Prostate gland (tissue), 2 donors: ENCODE data around the gene DDRGK1.

Experiments
- POLR2A ChIP-seq: fragments of 450-650 bp; IDR thresholded peaks from one replicate; pipeline ENCODE4 v1.6.1; 2016; ENCODE audit warnings: antibody characterized with exemption, mild to moderate bottlenecking
- POLR2AphosphoS5 ChIP-seq: sonication (generic); formaldehyde crosslinking; IDR thresholded peaks from one replicate; pipeline ENCODE4 v1.6.1; 2017; ENCODE audit warnings: antibody characterized with exemption
- TF ChIP-seq, protein P1 (sequence below), 4 experiments: fragments of 200-600 bp in 2 of 4; fragments of 450-650 bp in 2 of 4; sonication (generic) in 2 of 4; IDR thresholded peaks; 1 replicate in 3 of 4; 2 replicates in 1 of 4; pipeline ENCODE4 v1.5.1; 2016 to 2019; ENCODE audit warnings: antibody characterized with exemption in 4 of 4, mild to moderate bottlenecking in 2 of 4, moderate library complexity in 2 of 4

DNA sequence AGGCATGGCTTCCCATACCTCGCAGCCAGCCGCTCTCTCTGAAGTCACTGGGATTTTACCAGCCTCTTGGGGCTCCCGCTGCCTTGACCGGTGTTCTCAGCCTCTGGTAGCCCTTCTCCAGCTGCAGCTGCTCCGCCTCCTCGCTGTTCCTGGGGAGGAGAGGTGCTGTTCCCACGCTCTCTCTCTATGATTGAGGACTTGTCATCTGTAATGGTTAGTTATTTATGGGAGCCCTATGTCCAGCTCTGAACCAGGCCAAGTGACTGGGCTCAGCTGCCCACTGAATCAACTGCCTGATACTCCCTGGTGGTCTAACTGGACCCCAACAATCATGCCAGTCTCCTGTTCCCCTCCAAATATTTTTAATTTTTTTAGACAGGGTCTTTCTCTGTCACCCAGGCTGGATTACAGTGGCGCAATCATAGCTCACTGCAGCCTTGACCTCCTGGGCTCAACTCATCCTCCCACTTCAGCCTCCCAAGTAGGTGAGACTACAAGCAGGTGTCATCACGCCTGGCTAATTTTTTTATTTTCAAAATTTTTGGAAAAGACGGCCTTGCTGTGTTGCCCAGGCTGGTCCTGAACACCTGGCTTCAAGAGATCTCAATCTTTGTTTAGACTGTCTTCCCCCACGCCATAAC lies 39.4 kb upstream of the DDRGK1 start:
- TF ChIP-seq, protein P1, sequence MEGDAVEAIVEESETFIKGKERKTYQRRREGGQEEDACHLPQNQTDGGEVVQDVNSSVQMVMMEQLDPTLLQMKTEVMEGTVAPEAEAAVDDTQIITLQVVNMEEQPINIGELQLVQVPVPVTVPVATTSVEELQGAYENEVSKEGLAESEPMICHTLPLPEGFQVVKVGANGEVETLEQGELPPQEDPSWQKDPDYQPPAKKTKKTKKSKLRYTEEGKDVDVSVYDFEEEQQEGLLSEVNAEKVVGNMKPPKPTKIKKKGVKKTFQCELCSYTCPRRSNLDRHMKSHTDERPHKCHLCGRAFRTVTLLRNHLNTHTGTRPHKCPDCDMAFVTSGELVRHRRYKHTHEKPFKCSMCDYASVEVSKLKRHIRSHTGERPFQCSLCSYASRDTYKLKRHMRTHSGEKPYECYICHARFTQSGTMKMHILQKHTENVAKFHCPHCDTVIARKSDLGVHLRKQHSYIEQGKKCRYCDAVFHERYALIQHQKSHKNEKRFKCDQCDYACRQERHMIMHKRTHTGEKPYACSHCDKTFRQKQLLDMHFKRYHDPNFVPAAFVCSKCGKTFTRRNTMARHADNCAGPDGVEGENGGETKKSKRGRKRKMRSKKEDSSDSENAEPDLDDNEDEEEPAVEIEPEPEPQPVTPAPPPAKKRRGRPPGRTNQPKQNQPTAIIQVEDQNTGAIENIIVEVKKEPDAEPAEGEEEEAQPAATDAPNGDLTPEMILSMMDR (IDR thresholded peaks at IDR 0.05) = no peak
- no peak for TF ChIP-seq POLR2AphosphoS5
- TF ChIP-seq POLR2A = no peak
